Measurements from ENCODE around the gene PLA2G4F.
A peak's percentile ranks its signal among the peaks of the same experiment; 100 is the strongest.

The PLA2G4F gene

DNA sequence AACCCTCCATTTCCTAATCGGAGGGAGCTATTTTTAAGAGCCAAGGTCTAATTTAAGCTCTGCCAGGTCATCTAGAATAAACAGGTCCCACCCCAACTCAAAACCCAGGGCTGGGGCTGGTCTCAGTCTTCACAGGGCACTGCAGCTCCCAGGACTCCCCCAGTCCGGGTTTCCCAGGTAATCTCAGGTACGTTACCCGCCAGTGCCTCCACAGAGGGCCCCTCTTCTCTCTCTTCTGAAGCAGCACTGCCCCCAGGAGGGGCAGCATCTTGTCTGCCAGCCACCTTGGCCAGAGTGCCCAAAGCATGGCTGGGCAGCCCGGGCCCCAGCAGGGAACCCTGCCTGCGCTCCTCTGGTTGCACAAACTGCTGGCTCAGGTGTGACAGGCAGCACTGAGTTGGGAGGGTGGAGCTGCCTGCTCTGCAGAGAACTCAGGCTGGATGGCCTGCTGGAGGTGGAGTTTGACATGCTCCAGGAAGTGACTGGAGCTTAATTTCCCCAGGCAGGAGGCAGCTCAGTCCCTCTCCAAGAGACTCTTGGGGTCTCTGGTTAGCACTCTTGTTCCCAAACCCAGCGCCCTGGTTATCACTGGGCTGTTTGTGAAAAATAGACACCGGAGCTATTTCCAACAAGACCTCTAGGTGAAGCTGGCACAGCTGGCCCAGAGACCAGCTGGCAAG is at the start of gene PLA2G4F:
PLA2G4F (minus strand) TSS at position 394 of the 680 bp plus-strand sequence; CDS start at position 307, 87 bp downstream.
- no peak for DNase-seq (ENCODE audit: low read depth)

DNA sequence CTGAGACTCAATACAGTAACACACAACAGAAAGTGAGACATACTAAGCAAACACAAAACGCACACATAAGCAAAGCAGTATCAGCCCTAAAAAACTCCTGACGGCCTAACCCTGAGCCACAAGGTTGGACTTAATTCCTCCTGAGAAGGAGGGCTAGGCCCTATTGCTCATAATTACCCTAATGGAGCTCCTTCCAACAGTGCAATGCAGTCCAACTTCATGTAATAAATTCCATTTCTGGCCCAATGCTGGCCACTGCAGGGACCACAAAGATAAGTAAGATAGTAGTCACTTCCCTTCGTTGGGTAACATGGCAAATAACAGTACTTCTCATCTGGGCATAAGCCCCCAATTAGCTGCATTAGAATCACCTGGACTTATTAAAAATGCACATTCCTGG is 47.5 kb upstream of the PLA2G4F start:
- peak; percentile 72 for DNase-seq (ENCODE audit: low read depth)

GRCh38 chr15:42202653-42203052 is 46.2 kb upstream of the PLA2G4F start:
- no peak for DNase-seq (ENCODE audit: low read depth)

GRCh38 chr15:42201801-42202200 is 45.4 kb upstream of the PLA2G4F start:
- DNase-seq (ENCODE audit: low read depth), result no peak

DNA sequence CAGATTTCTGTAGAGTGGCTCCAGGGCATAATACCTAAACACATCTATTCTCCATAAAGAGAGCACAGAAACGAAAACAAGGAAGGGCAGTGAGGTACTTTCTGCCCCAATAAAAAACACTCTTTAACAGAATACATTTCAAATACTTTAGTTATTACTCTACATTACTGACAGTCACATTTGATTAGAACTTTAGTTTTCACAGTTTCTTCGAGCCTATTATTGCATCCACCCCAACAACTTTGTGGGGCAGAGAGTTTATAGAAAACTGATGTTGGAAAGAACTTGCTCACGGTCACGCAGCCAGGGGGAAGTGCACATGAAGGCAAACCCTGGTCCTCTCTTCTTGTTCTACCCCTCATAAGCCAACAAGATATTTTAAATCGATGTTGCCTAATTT is 42.7 kb upstream of the PLA2G4F start:
- DNase-seq (ENCODE audit: low read depth), result no peak

DNA sequence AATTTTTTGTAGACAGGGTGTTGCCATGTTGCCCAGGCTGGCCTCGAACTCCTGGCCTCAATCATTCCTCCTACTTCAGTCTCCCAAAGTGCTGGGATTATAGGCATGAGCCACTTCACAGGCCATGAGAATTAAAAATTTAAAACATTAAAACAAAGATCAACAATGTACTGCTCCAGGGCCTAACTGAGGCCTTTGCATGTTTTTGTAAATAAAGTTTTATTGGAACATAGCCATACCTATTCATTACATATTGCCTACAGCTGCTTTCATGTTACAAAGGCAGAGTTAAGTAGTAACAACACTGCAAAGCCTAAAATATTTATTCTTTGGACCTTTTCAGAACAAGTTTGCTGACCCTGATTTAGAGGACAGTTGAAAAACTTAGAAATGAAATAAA is 42.1 kb upstream of the PLA2G4F start:
- DNase-seq (ENCODE audit: low read depth), result no peak

GRCh38 chr15:42194513-42194912 is 38.1 kb upstream of the PLA2G4F start:
- peak; percentile 97 for DNase-seq (ENCODE audit: low read depth)

GRCh38 chr15:42193383-42193782 is 36.9 kb upstream of the PLA2G4F start:
- no peak for DNase-seq (ENCODE audit: low read depth)

GRCh38 chr15:42191610-42192346 is 35.3 kb upstream of the PLA2G4F start:
- DNase-seq (ENCODE audit: low read depth), result no peak

DNA sequence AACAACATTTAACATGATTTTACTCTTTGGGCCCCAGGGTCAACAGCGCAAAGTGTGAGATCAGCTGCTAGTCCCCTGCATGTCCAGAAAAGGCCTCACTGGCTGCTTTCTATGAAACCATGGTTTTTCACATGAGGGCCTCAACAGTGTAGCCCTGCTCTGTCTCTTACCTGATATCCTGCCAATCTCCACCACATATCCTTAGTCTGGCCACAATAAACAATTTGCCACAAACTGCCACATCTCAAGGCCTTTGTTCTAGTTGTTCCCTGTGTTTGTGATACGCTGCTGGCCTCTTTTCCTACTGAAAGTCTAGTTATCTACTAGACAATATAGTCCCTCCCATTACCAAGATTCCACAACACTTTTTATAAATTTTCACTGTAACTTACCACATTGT is 33.9 kb upstream of the PLA2G4F start:
- DNase-seq (ENCODE audit: low read depth), result no peak

DNA sequence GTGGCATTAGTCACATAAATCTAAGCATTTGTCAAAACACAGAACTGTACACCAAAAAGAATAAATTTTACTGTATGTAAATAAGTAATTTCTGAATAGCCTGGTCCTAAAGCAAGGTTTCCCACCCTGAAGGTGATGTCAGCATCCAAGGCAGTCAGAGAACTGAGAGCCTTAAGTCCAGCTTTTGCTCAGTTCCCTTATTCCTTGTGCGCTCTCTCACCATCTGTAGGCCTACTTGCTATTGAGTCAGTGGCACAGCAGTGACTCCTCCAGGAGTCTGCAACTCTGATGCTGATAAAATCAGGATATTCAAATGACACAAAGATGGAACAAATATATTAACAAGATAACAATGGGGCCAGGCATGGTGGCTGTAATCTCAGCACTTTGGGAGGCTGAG is 29.4 kb upstream of the PLA2G4F start:
- no peak for DNase-seq (ENCODE audit: low read depth)

- DNase-seq (ENCODE audit: low read depth), result no peak
These were observed 28.3 kb upstream of the PLA2G4F start for GRCh38 chr15:42184736-42185135.

- no peak for DNase-seq (ENCODE audit: low read depth)
These were observed 27.9 kb upstream of the PLA2G4F start for GRCh38 chr15:42184296-42184695.

- no peak for DNase-seq (ENCODE audit: low read depth)
These were observed 26.5 kb upstream of the PLA2G4F start for GRCh38 chr15:42182961-42183360.

DNA sequence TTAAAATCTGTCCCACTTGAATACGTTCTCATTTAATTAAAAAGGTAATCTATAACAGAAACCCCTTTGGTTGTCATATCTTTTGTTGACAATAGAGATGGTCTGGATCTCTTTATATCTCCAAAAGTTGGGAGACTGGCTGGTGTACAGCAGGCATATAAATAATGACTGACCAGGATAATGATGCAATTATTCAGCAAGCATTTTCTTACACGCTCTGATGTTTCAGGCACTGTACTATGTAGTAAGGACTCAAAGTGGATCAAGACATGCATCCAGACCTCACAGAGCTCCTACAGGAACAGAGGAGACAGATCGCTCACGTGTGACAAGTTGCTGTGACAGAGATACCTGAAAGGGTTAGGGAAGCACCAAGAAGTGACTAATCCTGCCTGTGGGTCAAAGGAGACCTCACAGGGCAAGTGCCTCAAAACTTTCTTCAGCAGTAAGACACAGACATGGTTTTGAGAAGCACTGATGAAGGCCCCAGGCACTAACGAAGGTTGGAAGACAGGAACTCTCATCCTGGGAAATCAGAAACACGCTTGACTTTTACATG is 26.0 kb upstream of the PLA2G4F start:
- DNase-seq (ENCODE audit: low read depth), result no peak

DNA sequence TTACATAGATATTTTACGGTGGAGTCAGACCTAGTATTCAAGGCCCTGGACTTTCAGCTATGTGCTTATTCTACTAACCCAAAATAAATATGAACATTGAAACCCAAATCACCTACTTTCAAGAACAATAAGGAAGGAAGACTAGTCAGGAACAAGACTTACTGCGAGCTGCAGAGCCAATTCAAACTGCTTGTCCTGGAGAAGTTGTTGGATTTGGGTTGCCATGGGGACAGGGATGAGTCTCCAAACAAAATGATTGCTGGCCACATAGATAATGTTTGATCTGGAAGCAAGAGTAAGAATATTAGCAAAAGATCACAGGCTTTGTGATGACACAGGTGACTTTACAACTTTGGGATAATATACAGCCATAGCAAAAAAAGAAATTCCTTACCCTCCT is 21.6 kb upstream of the PLA2G4F start:
- DNase-seq (ENCODE audit: low read depth), result no peak

DNA sequence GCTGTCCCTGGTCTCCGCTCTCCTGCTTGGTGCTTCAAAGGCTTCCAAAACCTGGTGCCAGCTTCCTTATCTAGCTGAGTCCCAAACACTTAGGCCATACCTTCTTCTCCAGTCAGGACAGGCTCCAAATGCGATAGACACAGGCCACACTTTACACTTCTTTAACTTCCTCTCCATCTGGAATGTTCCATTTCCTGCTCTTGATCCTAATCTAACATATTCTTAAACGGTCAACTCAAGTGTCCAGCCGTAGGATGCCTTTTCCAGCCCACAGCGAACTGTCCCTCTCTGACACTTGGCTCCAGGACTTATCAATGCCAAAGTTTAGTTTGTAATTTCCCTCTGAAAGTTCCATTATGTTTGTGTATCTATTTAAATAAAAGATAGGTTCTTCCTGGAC is 19.2 kb upstream of the PLA2G4F start:
- no peak for DNase-seq (ENCODE audit: low read depth)

DNA sequence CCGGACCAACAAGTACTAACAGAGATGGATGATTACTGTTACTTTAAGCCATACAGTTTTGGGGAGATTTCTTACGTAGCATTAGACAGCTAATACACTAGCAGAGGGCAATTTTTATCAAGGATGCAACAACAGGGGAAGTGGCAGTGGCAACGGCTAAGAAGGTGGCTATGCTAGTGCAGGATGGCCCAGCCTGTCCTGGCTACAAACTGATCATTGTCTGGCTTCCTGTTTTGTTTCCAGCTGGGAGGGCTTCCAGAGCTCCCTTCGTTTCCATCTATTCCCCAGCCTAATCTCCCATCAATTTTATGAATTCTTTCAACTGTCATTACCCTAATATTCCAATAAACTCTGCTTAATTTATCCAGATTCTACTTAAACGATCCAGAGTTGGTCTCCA is 16.0 kb upstream of the PLA2G4F start:
- no peak for DNase-seq (ENCODE audit: low read depth)

- DNase-seq (ENCODE audit: low read depth), result no peak
These were observed 15.4 kb upstream of the PLA2G4F start for GRCh38 chr15:42171795-42172194.

DNA sequence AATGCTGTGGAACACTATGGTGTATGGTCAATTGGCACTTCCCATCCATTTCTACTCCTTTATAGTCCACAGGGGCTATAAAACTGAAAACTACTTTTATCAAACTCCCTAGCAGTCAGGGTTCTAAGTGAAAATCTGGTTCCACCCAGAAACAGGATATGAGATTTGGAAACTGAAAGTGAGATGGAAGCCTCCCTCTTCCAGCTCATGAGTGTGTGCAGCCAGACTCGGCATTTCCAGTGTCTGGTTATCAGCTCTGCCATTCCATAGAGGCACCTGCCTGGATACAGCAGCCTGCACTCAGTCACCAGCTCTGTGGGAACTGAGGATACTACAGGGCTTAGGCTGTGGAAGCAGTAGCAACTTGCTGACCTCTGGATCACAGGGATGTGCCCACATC is 14.7 kb upstream of the PLA2G4F start:
- DNase-seq (ENCODE audit: low read depth), result no peak

DNA sequence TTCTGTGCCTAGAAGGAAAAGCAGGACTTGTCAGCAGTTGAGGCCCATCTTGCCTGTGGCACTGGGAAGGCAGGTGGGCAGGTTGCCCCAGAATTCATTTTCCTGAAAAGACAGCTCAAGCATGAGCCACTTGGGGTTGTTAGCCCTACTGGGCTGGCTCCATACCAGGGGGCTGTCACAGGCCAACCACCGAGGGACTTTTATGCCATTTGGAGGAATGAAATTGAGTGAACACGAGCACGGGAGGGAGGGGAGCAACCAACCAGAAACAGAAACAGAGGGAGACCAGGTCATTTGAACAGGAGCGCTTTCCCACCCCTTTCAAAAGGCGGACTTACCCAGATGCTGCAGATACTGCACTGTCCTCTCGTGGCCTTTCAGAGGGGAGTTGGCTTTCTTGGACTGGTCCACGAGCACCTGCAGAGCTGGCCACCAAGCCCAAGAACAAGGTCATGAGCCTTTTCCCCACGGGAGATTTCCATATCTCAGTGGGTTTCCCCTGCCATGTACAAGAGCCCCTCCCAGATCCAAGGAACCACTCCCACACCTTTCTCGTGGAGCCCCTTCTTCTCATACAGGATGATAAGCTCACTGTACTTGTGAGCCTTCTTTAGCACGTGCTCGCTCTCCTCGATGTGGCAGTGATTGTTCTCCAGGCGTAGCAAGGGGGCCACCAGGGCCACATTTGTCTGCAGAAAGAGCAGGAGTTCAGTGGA is 9.9 kb upstream of the PLA2G4F start:
- no peak for DNase-seq (ENCODE audit: low read depth)

- peak; percentile 32 for DNase-seq (ENCODE audit: low read depth)
These were observed 8.7 kb upstream of the PLA2G4F start for GRCh38 chr15:42165106-42165505.

Data from amniotic epithelial cell (primary cell).